ENCODE results near the gene ARPC2.

ARPC2 gene

GRCh38 chr2:218229239-218229638, 12.2 kb downstream of the ARPC2 start:
- H3K9me3 Mint-ChIP-seq: no peaks in the 10 kb centered on the region

GRCh38 chr2:218229851-218230250, 12.9 kb downstream of the ARPC2 start:
- no peaks in the 10 kb centered on the region for H3K9me3 Mint-ChIP-seq
- peak overlapping the region; percentile 74 for H3K27ac Mint-ChIP-seq
- H3K27me3 Mint-ChIP-seq: no peaks in the 10 kb centered on the region
- no peak overlapping the region for H3K4me3 Mint-ChIP-seq
- H3K4me1 Mint-ChIP-seq: peaks cover 68% of the 10 kb centered on the region
- H3K36me3 Mint-ChIP-seq: peaks cover 77% of the 10 kb centered on the region
- no peak for ATAC-seq

More at GRCh38 chr2:218229239-218229638, 12.2 kb downstream of the ARPC2 start:
- ATAC-seq: peak; percentile 96
- peak overlapping the region; percentile 74 for H3K27ac Mint-ChIP-seq
- H3K36me3 Mint-ChIP-seq: peaks cover 81% of the 10 kb centered on the region
- peak overlapping the region; percentile 36 for H3K4me3 Mint-ChIP-seq
- H3K27me3 Mint-ChIP-seq: no peaks in the 10 kb centered on the region
- H3K4me1 Mint-ChIP-seq: peaks cover 74% of the 10 kb centered on the region

- Mint-ChIP-seq H3K36me3 (peaks cover 71% of the 10 kb centered on the region), H3K27me3 (no peaks in the 10 kb centered on the region), H3K9me3 (no peaks in the 10 kb centered on the region), H3K27ac (peak overlapping the region; percentile 74), H3K4me3 (no peak overlapping the region), H3K4me1 (peaks cover 58% of the 10 kb centered on the region)
- peak; percentile 55 for ATAC-seq
Observed at GRCh38 chr2:218230882-218231281, 13.9 kb downstream of the ARPC2 start.

- H3K4me3 Mint-ChIP-seq: no peak overlapping the region
- no peaks in the 10 kb centered on the region for H3K27me3 Mint-ChIP-seq
- H3K36me3 Mint-ChIP-seq: peaks cover 60% of the 10 kb centered on the region
- peaks cover 32% of the 10 kb centered on the region for H3K4me1 Mint-ChIP-seq
- no peak for ATAC-seq
- peak overlapping the region; percentile 53 for H3K27ac Mint-ChIP-seq
- no peaks in the 10 kb centered on the region for H3K9me3 Mint-ChIP-seq
Observed at GRCh38 chr2:218233543-218233942, 16.6 kb downstream of the ARPC2 start.

- no peak overlapping the region for H3K27ac Mint-ChIP-seq
- H3K36me3 Mint-ChIP-seq: peaks cover 66% of the 10 kb centered on the region
- H3K4me3 Mint-ChIP-seq: no peak overlapping the region
- no peak for ATAC-seq
- no peaks in the 10 kb centered on the region for H3K9me3 Mint-ChIP-seq
- H3K4me1 Mint-ChIP-seq: peaks cover 24% of the 10 kb centered on the region
- no peaks in the 10 kb centered on the region for H3K27me3 Mint-ChIP-seq
Observed at GRCh38 chr2:218234521-218234920, 17.5 kb downstream of the ARPC2 start.

GRCh38 chr2:218235017-218235416, 18.0 kb downstream of the ARPC2 start:
- no peak for ATAC-seq
- Mint-ChIP-seq H3K36me3 (peaks cover 71% of the 10 kb centered on the region), H3K27ac (no peak overlapping the region)

GRCh38 chr2:218236829-218237228, 19.8 kb downstream of the ARPC2 start:
- no peak overlapping the region for H3K27ac Mint-ChIP-seq
- ATAC-seq: no peak
- peaks cover 7% of the 10 kb centered on the region for H3K4me1 Mint-ChIP-seq
- peaks cover 61% of the 10 kb centered on the region for H3K36me3 Mint-ChIP-seq
- H3K27me3 Mint-ChIP-seq: no peaks in the 10 kb centered on the region
- H3K4me3 Mint-ChIP-seq: no peak overlapping the region
- H3K9me3 Mint-ChIP-seq: no peaks in the 10 kb centered on the region

More at GRCh38 chr2:218235017-218235416, 18.0 kb downstream of the ARPC2 start:
- Mint-ChIP-seq H3K4me1 (peaks cover 24% of the 10 kb centered on the region), H3K4me3 (no peak overlapping the region), H3K27me3 (no peaks in the 10 kb centered on the region), H3K9me3 (no peaks in the 10 kb centered on the region)

GRCh38 chr2:218238887-218239286, 21.9 kb downstream of the ARPC2 start:
- Mint-ChIP-seq H3K36me3 (peaks cover 55% of the 10 kb centered on the region), H3K4me3 (no peak overlapping the region), H3K27me3 (no peaks in the 10 kb centered on the region), H3K27ac (no peak overlapping the region), H3K4me1 (peaks cover 3% of the 10 kb centered on the region), H3K9me3 (no peaks in the 10 kb centered on the region)
- ATAC-seq: no peak

GRCh38 chr2:218244204-218244603, 27.2 kb downstream of the ARPC2 start:
- H3K4me3 Mint-ChIP-seq: no peak overlapping the region
- peaks cover 50% of the 10 kb centered on the region for H3K36me3 Mint-ChIP-seq
- peak overlapping the region; percentile 37 for H3K27ac Mint-ChIP-seq
- no peaks in the 10 kb centered on the region for H3K27me3 Mint-ChIP-seq
- H3K9me3 Mint-ChIP-seq: no peaks in the 10 kb centered on the region
- H3K4me1 Mint-ChIP-seq: no peaks in the 10 kb centered on the region
- ATAC-seq: no peak

GRCh38 chr2:218244665-218245064, 27.7 kb downstream of the ARPC2 start:
- no peak overlapping the region for H3K4me3 Mint-ChIP-seq
- no peaks in the 10 kb centered on the region for H3K4me1 Mint-ChIP-seq
- peaks cover 50% of the 10 kb centered on the region for H3K36me3 Mint-ChIP-seq
- H3K27ac Mint-ChIP-seq: peak overlapping the region; percentile 37
- H3K9me3 Mint-ChIP-seq: no peaks in the 10 kb centered on the region
- no peak for ATAC-seq
- no peaks in the 10 kb centered on the region for H3K27me3 Mint-ChIP-seq

- H3K36me3 Mint-ChIP-seq: peaks cover 50% of the 10 kb centered on the region
- no peaks in the 10 kb centered on the region for H3K9me3 Mint-ChIP-seq
- no peak for ATAC-seq
- H3K27ac Mint-ChIP-seq: no peak overlapping the region
- no peaks in the 10 kb centered on the region for H3K27me3 Mint-ChIP-seq
- no peaks in the 10 kb centered on the region for H3K4me1 Mint-ChIP-seq
- no peak overlapping the region for H3K4me3 Mint-ChIP-seq
Observed at GRCh38 chr2:218245214-218245613, 28.2 kb downstream of the ARPC2 start.

GRCh38 chr2:218249691-218250090, 32.7 kb downstream of the ARPC2 start:
- H3K27ac Mint-ChIP-seq: no peak overlapping the region
- H3K9me3 Mint-ChIP-seq: no peaks in the 10 kb centered on the region
- no peak for ATAC-seq
- H3K27me3 Mint-ChIP-seq: no peaks in the 10 kb centered on the region
- H3K36me3 Mint-ChIP-seq: peaks cover 77% of the 10 kb centered on the region
- no peak overlapping the region for H3K4me3 Mint-ChIP-seq
- H3K4me1 Mint-ChIP-seq: peaks cover 18% of the 10 kb centered on the region

- H3K4me1 Mint-ChIP-seq: peaks cover 45% of the 10 kb centered on the region
- H3K9me3 Mint-ChIP-seq: no peaks in the 10 kb centered on the region
- H3K27ac Mint-ChIP-seq: peak overlapping the region; percentile 22
- H3K27me3 Mint-ChIP-seq: no peaks in the 10 kb centered on the region
- no peak overlapping the region for H3K4me3 Mint-ChIP-seq
- ATAC-seq: no peak
- H3K36me3 Mint-ChIP-seq: peaks cover 76% of the 10 kb centered on the region
Observed at GRCh38 chr2:218252509-218253231, 35.7 kb downstream of the ARPC2 start.

GRCh38 chr2:218253232-218253625, 36.2 kb downstream of the ARPC2 start:
- H3K9me3 Mint-ChIP-seq: no peaks in the 10 kb centered on the region
- no peak for ATAC-seq
- no peaks in the 10 kb centered on the region for H3K27me3 Mint-ChIP-seq
- H3K4me3 Mint-ChIP-seq: no peak overlapping the region
- H3K36me3 Mint-ChIP-seq: peaks cover 72% of the 10 kb centered on the region
- H3K27ac Mint-ChIP-seq: no peak overlapping the region
- H3K4me1 Mint-ChIP-seq: peaks cover 49% of the 10 kb centered on the region

- peak overlapping the region; percentile 77 for H3K27ac Mint-ChIP-seq
- peaks cover 70% of the 10 kb centered on the region for H3K4me1 Mint-ChIP-seq
- H3K36me3 Mint-ChIP-seq: peaks cover 50% of the 10 kb centered on the region
- no peaks in the 10 kb centered on the region for H3K27me3 Mint-ChIP-seq
- no peak for ATAC-seq
- H3K4me3 Mint-ChIP-seq: no peak overlapping the region
- H3K9me3 Mint-ChIP-seq: no peaks in the 10 kb centered on the region
Observed at GRCh38 chr2:218255446-218255845, 38.5 kb downstream of the ARPC2 start.

- H3K4me3 Mint-ChIP-seq: no peak overlapping the region
- no peaks in the 10 kb centered on the region for H3K27me3 Mint-ChIP-seq
- peaks cover 37% of the 10 kb centered on the region for H3K36me3 Mint-ChIP-seq
- peak overlapping the region; percentile 77 for H3K27ac Mint-ChIP-seq
- peaks cover 83% of the 10 kb centered on the region for H3K4me1 Mint-ChIP-seq
- no peaks in the 10 kb centered on the region for H3K9me3 Mint-ChIP-seq
- no peak for ATAC-seq
Observed at GRCh38 chr2:218256612-218257350, 39.8 kb downstream of the ARPC2 start.

Data from stimulated activated memory B cell treated with anti-CD40 and anti-IgM and Interleukin-4, amounts not matched to agents 10 μg/mL and 1 μg/mL and 100 μg/mL, for 72 hours (primary cell).